Mesodermal cell (in vitro differentiated cells): ENCODE measurements around the gene HYAL2.

Experiments used
- H3K27ac ChIP-seq: 2 replicates; pipeline ENCODE4 v1.7.0; 2013; ENCODE audit warnings: mild to moderate bottlenecking, low read depth, low read length, moderate library complexity; ENCODE audit not compliant: severe bottlenecking
- H3K36me3 ChIP-seq: 2 replicates; pipeline ENCODE4 v1.7.1; 2013; ENCODE audit warnings: mild to moderate bottlenecking, low read length, moderate library complexity; ENCODE audit not compliant: control insufficient read depth, insufficient read depth
- H3K4me1 ChIP-seq: one replicate; pipeline ENCODE4 v1.7.1; 2013; ENCODE audit warnings: mild to moderate bottlenecking, low read length; ENCODE audit not compliant: insufficient read depth, control insufficient read depth, poor library complexity, severe bottlenecking
- H3K4me3 ChIP-seq: 2 replicates; pipeline ENCODE4 v1.7.0; 2013; ENCODE audit warnings: low read length, control low read depth, mild to moderate bottlenecking; ENCODE audit not compliant: insufficient read depth, poor library complexity, severe bottlenecking; ENCODE audit errors: extremely low read depth
- H3K9me3 ChIP-seq: 2 replicates; pipeline ENCODE4 v1.7.1; 2013; ENCODE audit warnings: mild to moderate bottlenecking, low read length, moderate library complexity; ENCODE audit not compliant: control insufficient read depth
- WGBS, 2 experiments: methylation state at CpG; one replicate each; pipeline ENCODE4 v1.1.5; 2013; ENCODE audit warnings: missing lambda C conversion rate in 2 of 2; ENCODE audit not compliant: insufficient coverage in 2 of 2; 5-methylcytosine and 5-hydroxymethylcytosine counted together

Gene HYAL2

GRCh38 chr3:50303013-50303815 lies 19.3 kb downstream of the HYAL2 start, which contains the start of gene HYAL1:
Gene HYAL1 (minus strand): TSS chr3:50303574. CDS start chr3:50302956, 618 bp downstream.
- no peaks in the 10 kb centered on the region for H3K36me3 ChIP-seq
- no peak within 1 kb of the TSS for H3K4me3 ChIP-seq
- H3K4me1 ChIP-seq, result peaks cover 5% of the 10 kb centered on the region
- 79 to 84% methylated on average over 7 to 12 of the region's 14 CpGs for WGBS, 2 experiments
- H3K27ac ChIP-seq, result no peak within 1 kb of the TSS
- peaks cover 15% of the 10 kb centered on the region for H3K9me3 ChIP-seq

GRCh38 chr3:50302095-50303012 lies 20.2 kb downstream of the HYAL2 start:
- no peak overlapping the region for H3K4me3 ChIP-seq
- H3K36me3 ChIP-seq, result no peaks in the 10 kb centered on the region
- WGBS, 2 experiments, result 94 to 96% methylated on average over 31 to 32 of the region's 32 CpGs
- H3K9me3 ChIP-seq, result peaks cover 15% of the 10 kb centered on the region
- no peak overlapping the region for H3K27ac ChIP-seq
- peaks cover 5% of the 10 kb centered on the region for H3K4me1 ChIP-seq

- Histone ChIP-seq H3K27ac (peak overlapping the region; percentile 78), H3K36me3 (peaks cover 7% of the 10 kb centered on the region), H3K4me1 (peaks cover 5% of the 10 kb centered on the region), H3K9me3 (peaks cover 3% of the 10 kb centered on the region), H3K4me3 (peak overlapping the region; percentile 82)
- WGBS, 2 experiments, result 97% methylated on average over 4 to 6 of the region's 6 CpGs
These were observed 21.8 kb downstream of the HYAL2 start for GRCh38 chr3:50300681-50301254.

GRCh38 chr3:50299929-50300680 lies 22.4 kb downstream of the HYAL2 start:
- peaks cover 5% of the 10 kb centered on the region for H3K4me1 ChIP-seq
- H3K36me3 ChIP-seq, result peaks cover 7% of the 10 kb centered on the region
- H3K9me3 ChIP-seq, result peaks cover 3% of the 10 kb centered on the region
- peak overlapping the region; percentile 82 for H3K4me3 ChIP-seq
- peak overlapping the region; percentile 78 for H3K27ac ChIP-seq
- 78% methylated on average over 12 of the region's 12 CpGs for WGBS, 2 experiments

- peak overlapping the region; percentile 82 for H3K4me3 ChIP-seq
- 5 to 6% methylated on average over 12 of the region's 12 CpGs for WGBS, 2 experiments
These were observed 23.0 kb downstream of the HYAL2 start for GRCh38 chr3:50299638-50299928.

GRCh38 chr3:50298836-50299637 lies 23.5 kb downstream of the HYAL2 start, which contains the start of the genes HYAL3 and NAA80:
Gene HYAL3 (minus strand): TSS chr3:50299405. CDS start chr3:50295602, 3,803 bp downstream.
Gene NAA80 (minus strand): TSS chr3:50299405. CDS start chr3:50297463, 1,942 bp downstream.
- whole genome bisulfite sequencing, 2 experiments, result 0 to 1% methylated on average over 56 of the region's 61 CpGs
- Histone ChIP-seq H3K4me3 (peak within 1 kb of the TSS; percentile 82), H3K4me1 (peaks cover 5% of the 10 kb centered on the region), H3K36me3 (peaks cover 7% of the 10 kb centered on the region), H3K9me3 (no peaks in the 10 kb centered on the region), H3K27ac (peak within 1 kb of the TSS; percentile 78)

More at GRCh38 chr3:50299638-50299928, 23.0 kb downstream of the HYAL2 start:
- Histone ChIP-seq H3K36me3 (peaks cover 7% of the 10 kb centered on the region), H3K27ac (peak overlapping the region; percentile 78), H3K9me3 (peaks cover 1% of the 10 kb centered on the region), H3K4me1 (peaks cover 5% of the 10 kb centered on the region)

- Histone ChIP-seq H3K4me3 (peak overlapping the region; percentile 82), H3K36me3 (peaks cover 7% of the 10 kb centered on the region), H3K4me1 (peaks cover 5% of the 10 kb centered on the region), H3K27ac (no peak overlapping the region), H3K9me3 (no peaks in the 10 kb centered on the region)
- 77 to 80% methylated on average over 4 to 9 of the region's 9 CpGs for WGBS, 2 experiments
These were observed 24.4 kb downstream of the HYAL2 start for GRCh38 chr3:50297896-50298725.

- 91 to 100% methylated on average over 1 to 2 of the region's 2 CpGs for WGBS, 2 experiments
- no peaks in the 10 kb centered on the region for H3K9me3 ChIP-seq
- H3K36me3 ChIP-seq, result peaks cover 7% of the 10 kb centered on the region
- H3K4me1 ChIP-seq, result peaks cover 10% of the 10 kb centered on the region
- H3K27ac ChIP-seq, result no peak overlapping the region
- no peak overlapping the region for H3K4me3 ChIP-seq
These were observed 25.2 kb downstream of the HYAL2 start for GRCh38 chr3:50297384-50297775.
